Esophagus muscularis mucosa (tissue), 3 donors: Measurements from ENCODE around the gene UMPS.

Experiments
- CTCF ChIP-seq, 3 experiments: fragments of 200-600 bp in 2 of 3; fragments of 450-650 bp in 1 of 3; sonication (generic) in 2 of 3; IDR thresholded peaks; one replicate each; pipeline ENCODE4 v1.5.1; 2017 to 2019; ENCODE audit warnings: antibody characterized with exemption in 3 of 3, mild to moderate bottlenecking in 2 of 3, moderate library complexity in 1 of 3
- POLR2A ChIP-seq: fragments of 450-650 bp; IDR thresholded peaks from one replicate; pipeline ENCODE4 v1.6.1; 2017; ENCODE audit warnings: antibody characterized with exemption, moderate library complexity, mild to moderate bottlenecking, low read depth
- POLR2AphosphoS5 ChIP-seq, 2 donors: sonication (generic); formaldehyde crosslinking; IDR thresholded peaks; one replicate each; pipeline ENCODE4 v1.6.1; 2017; ENCODE audit warnings: antibody characterized with exemption in 2 of 2

GRCh38 chr3:124741027-124741426 lies 10.8 kb downstream of the UMPS start:
- TF ChIP-seq CTCF (IDR thresholded peaks at IDR 0.05) (no peak), POLR2AphosphoS5 (IDR thresholded peaks at IDR 0.05) (no peak), POLR2A (no peak)
